ENCODE measurements around the gene NR4A3.

The NR4A3 gene

DNA sequence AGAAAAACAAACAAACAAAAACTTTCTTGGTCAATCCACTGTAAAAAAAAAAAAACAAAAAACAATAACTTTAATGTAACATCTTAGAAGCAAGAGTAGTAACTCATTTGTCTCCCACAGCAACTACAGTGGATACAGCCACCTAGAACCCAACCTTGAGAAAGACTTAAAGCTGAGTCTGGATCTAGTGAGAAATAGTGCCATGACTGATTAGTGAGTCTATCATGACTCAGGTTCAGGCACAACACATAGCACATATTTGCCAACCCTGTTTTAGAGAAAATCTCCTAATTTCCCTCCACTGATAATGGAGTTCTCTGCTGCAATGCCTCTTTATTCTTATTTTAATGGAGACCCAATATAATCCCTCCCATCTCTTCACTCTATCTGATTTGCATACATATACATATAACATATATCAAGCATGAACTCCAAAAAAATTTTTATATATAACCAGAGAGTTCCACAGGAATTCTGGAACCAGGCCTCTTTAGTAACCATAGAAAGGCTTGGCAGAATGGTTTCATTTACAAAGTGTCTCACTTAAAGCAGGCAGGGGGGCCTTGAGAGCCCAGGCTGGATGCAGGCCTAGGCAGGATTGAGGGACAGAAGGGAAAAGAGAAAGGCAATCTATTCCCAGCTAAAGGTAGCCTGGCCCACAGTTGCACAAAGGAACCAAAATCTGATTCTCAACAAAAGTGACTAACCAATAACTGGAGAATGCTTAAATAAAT lies 11.9 kb upstream of the NR4A3 start:
- Histone ChIP-seq H3K36me3 (no peaks in the 10 kb centered on the region), H3K4me3 (ENCODE audit: low read depth, low read length) (no peak overlapping the region), H3K27me3 (ENCODE audit: insufficient read depth, low read depth, severe bottlenecking) (no peaks in the 10 kb centered on the region), H3K9me3 (ENCODE audit: severe bottlenecking) (no peaks in the 10 kb centered on the region), H3K27ac (no peak overlapping the region)
- no peak for DNase-seq
- TF ChIP-seq, protein P1, sequence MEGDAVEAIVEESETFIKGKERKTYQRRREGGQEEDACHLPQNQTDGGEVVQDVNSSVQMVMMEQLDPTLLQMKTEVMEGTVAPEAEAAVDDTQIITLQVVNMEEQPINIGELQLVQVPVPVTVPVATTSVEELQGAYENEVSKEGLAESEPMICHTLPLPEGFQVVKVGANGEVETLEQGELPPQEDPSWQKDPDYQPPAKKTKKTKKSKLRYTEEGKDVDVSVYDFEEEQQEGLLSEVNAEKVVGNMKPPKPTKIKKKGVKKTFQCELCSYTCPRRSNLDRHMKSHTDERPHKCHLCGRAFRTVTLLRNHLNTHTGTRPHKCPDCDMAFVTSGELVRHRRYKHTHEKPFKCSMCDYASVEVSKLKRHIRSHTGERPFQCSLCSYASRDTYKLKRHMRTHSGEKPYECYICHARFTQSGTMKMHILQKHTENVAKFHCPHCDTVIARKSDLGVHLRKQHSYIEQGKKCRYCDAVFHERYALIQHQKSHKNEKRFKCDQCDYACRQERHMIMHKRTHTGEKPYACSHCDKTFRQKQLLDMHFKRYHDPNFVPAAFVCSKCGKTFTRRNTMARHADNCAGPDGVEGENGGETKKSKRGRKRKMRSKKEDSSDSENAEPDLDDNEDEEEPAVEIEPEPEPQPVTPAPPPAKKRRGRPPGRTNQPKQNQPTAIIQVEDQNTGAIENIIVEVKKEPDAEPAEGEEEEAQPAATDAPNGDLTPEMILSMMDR (IDR thresholded peaks at IDR 0.05; ENCODE audit: low read depth, low read length): no peak

DNA sequence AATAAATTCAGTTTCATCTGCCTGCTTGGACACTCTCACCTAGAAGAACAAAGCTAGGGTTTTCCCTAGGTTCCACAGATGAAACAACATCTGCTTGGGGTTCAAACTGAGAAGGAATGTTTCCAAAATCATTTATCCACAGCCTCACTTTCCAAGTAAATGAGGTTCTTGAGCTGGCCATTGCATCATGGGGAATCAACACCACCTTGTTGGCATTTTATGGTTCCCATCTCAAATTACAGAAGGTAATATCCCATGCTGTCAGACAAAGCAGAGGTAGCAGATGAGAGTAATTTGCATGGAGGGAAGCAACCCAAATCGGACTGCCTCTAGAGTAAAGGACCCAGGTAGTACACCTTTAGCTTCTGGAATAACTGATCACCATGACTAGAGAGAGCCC lies 10.5 kb upstream of the NR4A3 start:
- H3K9me3 ChIP-seq (ENCODE audit: severe bottlenecking): no peaks in the 10 kb centered on the region
- no peak overlapping the region for H3K4me3 ChIP-seq (ENCODE audit: low read depth, low read length)
- TF ChIP-seq, protein P1 (IDR thresholded peaks at IDR 0.05; ENCODE audit: low read depth, low read length): no peak
- no peak overlapping the region for H3K27ac ChIP-seq
- DNase-seq: no peak
- H3K36me3 ChIP-seq: no peaks in the 10 kb centered on the region
- no peaks in the 10 kb centered on the region for H3K27me3 ChIP-seq (ENCODE audit: insufficient read depth, low read depth, severe bottlenecking)

DNA sequence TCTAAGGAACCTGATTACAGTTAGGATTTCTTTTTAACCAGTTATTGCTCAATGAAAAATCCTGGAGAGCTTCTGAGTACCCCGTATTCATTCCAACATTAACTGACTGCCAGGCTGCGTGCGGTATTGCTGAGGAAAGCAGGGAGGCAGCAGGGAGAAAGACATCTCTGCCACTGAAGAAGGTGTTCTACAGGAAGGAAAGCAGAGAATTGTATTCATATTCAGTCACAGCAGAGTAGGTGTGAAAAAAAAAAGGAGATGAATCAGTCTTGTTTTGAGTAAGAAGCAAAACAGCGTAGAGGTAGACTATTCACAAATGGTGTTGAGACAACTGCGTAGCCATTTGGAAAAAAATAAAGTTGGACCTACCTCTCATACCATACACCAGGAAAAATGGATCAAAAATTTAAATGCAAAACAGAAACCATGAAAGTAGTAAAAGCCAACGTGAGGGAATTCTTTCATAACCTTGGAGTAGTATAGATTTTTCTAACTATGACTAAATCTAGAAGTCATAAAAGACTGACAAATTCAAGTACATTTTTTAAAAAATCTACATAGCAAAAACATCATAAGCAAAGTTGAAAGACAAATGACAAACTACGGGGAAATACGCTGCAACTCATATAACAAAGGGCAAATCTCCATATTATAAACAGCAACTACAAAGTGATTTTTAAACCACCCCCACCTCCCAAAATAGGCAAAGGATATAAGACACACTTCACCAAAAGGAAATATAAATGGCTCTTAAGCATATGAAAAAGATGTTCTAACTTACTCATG lies 9.9 kb upstream of the NR4A3 start:
- no peaks in the 10 kb centered on the region for H3K36me3 ChIP-seq
- no peak overlapping the region for H3K27ac ChIP-seq
- no peak overlapping the region for H3K4me3 ChIP-seq (ENCODE audit: low read depth, low read length)
- H3K9me3 ChIP-seq (ENCODE audit: severe bottlenecking): no peaks in the 10 kb centered on the region
- DNase-seq: no peak
- TF ChIP-seq, protein P1 (IDR thresholded peaks at IDR 0.05; ENCODE audit: low read depth, low read length): no peak
- H3K27me3 ChIP-seq (ENCODE audit: insufficient read depth, low read depth, severe bottlenecking): no peaks in the 10 kb centered on the region

DNA sequence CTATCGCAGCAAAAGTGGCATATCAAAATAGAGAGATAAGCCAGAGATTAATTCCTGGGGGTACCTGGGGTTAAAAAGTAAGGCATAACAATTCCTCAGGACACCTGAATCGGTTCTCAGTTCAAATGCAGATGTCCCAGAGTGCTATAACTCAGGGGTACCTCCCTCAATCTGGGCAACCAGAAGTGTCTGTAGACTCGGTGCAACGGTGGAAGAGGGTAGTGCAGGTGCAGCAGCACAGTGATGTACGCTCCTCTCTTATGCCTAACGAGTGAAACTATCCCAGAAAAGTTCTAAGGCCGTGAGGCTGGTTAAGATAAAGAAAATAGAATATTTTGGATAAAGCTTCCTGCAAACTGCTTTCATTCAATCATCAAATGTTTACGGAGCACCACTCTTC lies 7.9 kb upstream of the NR4A3 start:
- Histone ChIP-seq H3K9me3 (ENCODE audit: severe bottlenecking) (no peaks in the 10 kb centered on the region), H3K36me3 (no peaks in the 10 kb centered on the region), H3K4me3 (ENCODE audit: low read depth, low read length) (no peak overlapping the region), H3K27me3 (ENCODE audit: insufficient read depth, low read depth, severe bottlenecking) (no peaks in the 10 kb centered on the region), H3K27ac (no peak overlapping the region)
- TF ChIP-seq, protein P1 (IDR thresholded peaks at IDR 0.05; ENCODE audit: low read depth, low read length): no peak
- no peak for DNase-seq

DNA sequence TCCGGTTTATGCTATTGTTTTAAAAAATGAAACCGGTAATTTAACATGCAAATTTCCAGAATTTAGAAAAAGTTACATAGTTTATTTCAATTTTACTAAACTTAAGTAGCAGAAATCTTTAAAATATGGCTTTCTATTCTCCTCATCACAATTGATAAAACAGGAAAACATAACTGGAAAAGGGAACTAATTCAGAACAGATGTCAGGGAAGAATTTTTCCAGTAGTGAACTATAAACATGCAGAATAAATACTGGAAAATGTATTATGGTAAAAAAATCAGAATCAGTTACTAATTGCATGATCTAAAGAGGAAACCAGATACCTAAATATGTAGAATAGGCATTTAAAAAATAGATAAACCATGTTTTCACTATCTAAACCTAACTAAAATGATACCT lies 7.3 kb upstream of the NR4A3 start:
- TF ChIP-seq, protein P1 (IDR thresholded peaks at IDR 0.05; ENCODE audit: low read depth, low read length): no peak
- no peak overlapping the region for H3K27ac ChIP-seq
- H3K36me3 ChIP-seq: peaks cover 2% of the 10 kb centered on the region; the same call in 1 of the 2 replicates
- no peak for DNase-seq
- no peak overlapping the region for H3K4me3 ChIP-seq (ENCODE audit: low read depth, low read length)
- no peaks in the 10 kb centered on the region for H3K9me3 ChIP-seq (ENCODE audit: severe bottlenecking)
- H3K27me3 ChIP-seq (ENCODE audit: insufficient read depth, low read depth, severe bottlenecking): no peaks in the 10 kb centered on the region

Data from WERI-Rb-1 (cell line).